NCI-H82 treated with DMSO at 0.1 percent for 48 hours (cell line): ENCODE results near the gene LRIT3.
A peak's percentile ranks its signal among the peaks of the same experiment; 100 is the strongest.

Source experiments
- DNase-seq: peaks from one replicate; lab custom pipeline; 2025; ENCODE audit not compliant: unreplicated experiment; lab: John Stamatoyannopoulos, UW

LRIT3 gene, protein sequence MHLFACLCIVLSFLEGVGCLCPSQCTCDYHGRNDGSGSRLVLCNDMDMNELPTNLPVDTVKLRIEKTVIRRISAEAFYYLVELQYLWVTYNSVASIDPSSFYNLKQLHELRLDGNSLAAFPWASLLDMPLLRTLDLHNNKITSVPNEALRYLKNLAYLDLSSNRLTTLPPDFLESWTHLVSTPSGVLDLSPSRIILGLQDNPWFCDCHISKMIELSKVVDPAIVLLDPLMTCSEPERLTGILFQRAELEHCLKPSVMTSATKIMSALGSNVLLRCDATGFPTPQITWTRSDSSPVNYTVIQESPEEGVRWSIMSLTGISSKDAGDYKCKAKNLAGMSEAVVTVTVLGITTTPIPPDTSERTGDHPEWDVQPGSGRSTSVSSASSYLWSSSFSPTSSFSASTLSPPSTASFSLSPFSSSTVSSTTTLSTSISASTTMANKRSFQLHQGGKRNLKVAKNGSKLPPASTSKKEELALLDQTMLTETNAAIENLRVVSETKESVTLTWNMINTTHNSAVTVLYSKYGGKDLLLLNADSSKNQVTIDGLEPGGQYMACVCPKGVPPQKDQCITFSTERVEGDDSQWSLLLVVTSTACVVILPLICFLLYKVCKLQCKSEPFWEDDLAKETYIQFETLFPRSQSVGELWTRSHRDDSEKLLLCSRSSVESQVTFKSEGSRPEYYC

DNA sequence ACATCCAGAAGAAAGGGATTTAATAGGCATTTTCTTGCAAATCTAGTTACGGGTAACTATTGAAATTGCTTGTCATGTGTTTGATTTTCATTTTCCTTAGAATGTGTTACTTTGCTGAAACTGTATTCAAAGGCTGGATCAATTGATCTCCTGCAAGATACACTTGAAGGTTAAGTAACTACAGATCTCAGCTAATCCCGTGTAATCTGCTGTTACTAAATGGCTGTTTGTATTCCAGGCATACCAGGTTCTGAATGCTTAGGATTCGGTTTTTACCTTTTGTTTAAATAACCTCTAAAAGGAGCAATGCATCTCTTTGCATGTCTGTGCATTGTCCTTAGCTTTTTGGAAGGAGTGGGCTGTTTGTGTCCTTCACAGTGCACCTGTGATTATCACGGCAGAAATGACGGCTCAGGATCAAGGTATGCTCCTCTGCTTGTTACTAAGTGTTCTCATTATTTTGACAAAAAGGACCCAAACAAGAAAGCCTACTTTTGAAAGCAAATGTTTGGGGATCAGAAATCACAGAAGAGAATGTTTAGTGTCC is at the start of gene LRIT3:
Gene LRIT3 (plus strand): TSS at position 212 of the 547 bp plus-strand sequence. CDS start 95 bp downstream, at position 307.
- DNase-seq, result peak; percentile 9

DNA sequence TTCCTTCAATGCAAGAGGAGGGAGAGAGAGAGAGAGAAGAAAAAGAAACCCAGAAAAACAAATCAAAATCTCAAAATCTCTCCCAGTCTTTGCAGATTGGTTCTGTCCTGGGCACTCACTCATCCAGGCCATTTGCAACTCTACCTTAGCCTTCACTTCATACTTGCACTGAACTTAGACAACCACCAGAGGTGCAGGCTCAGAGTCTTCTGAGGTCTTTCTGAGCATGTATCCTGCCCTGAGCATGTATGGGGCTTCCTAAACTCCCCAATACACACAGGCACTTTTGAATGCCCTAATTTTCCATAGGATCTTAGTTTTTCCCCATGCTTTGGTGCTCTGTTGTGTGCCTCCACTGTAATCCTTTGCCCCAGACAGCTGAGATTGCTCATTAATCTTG is 49.0 kb upstream of the LRIT3 start:
- no peak for DNase-seq

DNA sequence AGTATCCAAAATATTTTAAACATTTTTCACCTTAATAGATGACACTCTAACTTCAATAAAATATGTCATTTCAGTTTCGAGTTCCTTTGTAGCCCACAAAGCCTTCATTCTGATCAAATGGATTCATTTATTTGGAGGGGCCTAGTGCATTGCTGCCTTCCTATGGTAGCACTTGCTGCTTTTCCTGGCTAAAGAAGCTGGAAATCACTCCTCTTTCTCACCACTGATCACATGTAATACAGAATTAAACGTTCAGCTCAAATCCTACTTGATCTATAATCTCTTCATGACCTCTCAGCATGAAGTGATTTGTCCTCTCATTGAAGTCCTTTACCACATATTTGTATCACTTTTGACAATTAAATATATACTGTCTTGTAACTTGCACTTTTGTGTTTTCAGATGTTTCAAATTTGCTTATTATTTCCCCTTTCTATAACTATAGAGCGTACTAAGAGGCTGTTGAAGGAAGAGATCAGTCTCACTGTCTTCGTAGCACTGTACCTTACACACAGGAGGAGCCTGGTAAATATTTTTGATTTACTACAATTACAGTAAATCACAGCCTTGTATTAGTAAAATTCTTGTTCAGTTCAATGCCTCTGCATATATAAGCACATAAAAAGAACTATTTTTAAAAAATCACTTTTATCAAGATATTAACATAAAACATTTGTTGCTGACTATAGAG is 46.7 kb upstream of the LRIT3 start:
- DNase-seq, result no peak

DNA sequence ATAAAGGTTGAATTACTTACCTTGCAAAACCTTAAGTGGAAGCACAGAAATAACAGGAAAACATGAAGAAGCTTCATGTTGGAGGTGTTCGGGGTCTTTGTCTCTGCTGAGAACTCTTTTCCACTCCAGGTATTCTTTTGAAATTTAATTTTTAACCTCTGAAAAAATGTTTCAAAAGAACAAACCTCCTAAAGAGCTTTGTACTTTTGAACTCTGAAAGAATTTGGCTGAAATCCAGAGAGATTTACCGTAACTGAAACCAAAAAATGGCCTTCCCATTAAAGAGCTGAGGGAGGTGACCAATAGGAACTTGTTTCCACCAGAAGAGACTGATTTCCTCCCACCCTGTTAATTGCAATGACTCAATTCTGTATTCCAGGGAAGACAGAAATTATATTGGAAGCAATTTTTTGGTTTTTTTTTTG is 46.0 kb upstream of the LRIT3 start, which contains the start of gene CFI:
Gene CFI (minus strand): TSS at position 105 of the 425 bp plus-strand sequence. CDS start 28 bp downstream, at position 77.
- no peak for DNase-seq

DNA sequence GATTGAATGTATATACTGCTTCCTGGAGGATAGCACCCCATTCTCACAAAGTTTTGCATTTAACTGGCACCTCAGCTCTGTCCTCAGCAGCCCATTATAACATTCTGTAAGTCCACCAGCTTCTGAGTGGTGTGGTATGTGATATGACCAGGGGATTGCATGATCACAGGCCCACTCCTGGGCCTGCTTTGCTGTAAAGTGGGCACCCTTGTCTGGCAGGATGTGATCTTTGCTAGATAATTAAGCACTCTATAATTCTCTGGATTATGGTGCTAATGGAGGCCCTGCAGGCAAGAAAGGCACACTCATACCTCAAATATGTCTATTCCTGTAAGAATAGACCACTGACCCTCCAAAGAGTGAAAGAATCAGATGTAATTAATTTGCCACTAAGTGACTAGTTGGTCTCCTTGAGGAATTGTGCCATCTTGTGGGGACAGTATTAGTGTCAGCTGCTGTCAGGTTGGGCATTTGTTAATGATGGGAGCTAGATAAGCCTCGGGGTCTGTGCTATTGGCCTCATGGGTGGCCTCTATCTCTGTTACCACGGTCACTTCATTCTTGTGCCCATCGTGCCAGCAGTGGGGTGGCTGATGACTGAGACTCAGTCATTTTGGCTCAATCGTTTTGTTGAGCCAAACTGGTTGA is 43.9 kb upstream of the LRIT3 start:
- peak; percentile 26 for DNase-seq

DNA sequence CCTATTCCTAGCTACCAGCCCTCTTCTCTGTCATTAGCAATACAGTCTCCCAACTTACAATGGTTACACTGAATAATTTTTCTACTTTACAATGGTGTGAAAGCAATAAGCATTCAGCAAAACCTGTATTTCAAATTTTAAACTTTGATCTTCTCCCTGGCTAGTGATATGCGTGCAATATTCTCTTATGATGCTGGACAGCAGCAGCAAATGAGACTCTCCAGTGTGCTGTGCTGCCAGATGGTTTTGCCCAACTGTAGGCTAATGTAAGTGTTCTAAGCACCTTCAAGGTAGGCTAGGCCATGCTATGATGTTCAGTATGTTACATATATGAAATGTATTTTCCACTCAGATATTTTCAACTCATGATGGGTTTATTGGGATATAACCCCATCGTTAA is 38.3 kb upstream of the LRIT3 start:
- no peak for DNase-seq

DNA sequence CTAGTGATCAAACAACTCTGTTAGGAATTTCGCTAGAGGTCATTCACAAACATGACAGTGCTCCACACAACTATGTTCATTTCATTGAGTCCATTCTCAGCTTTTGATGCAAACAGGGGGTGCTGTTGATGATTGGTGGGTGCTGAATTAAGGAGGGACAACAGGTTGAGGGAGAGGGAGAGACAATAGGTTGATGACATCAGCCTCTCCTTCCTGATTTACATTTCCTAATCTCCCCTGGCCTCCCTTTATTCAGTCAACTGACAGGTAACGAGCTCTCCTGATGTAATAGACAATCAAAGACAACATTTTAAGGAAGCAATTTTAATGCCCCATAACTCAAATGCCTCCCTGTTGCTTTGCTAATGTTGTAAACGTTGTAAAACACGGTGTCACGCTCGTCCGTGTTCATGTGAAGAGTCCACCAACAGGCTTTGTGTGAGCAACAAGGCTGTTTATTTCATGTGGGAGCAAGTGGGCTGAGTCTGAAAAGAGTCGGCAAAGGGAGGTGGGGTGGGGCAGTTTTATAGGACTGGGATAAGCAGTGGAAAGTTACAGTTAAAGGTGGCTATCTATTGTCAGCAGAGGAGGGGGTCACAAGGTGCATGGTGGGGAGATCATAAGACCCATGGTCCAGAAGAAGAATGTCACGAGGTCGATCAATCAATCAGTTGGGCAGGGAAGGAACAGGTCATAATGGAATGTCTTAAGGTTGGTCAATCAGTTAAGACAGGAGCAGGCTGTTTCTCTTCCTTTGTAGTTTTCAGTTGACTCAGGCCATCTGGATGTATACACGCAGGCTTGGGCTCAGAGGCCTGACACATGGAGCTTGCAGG is 37.1 kb upstream of the LRIT3 start:
- DNase-seq, result no peak

DNA sequence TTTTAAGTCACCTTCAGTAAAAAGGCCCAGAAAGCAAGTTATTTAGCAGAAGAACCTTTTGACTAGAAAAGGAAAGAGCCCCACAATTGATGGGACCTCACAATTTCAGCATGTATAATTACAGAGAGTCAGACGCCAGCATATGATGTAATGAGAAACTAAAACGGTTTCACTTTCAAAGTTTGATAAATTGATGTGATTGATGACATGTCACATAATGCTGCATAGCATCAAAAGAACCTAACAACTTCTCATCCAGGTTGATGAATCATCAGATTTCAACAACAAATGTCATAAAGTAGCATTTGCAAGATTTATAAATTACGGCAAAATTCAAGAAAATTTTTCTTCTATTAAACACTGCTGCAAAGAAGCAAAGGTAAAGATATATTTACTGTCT is 36.2 kb upstream of the LRIT3 start:
- no peak for DNase-seq

DNA sequence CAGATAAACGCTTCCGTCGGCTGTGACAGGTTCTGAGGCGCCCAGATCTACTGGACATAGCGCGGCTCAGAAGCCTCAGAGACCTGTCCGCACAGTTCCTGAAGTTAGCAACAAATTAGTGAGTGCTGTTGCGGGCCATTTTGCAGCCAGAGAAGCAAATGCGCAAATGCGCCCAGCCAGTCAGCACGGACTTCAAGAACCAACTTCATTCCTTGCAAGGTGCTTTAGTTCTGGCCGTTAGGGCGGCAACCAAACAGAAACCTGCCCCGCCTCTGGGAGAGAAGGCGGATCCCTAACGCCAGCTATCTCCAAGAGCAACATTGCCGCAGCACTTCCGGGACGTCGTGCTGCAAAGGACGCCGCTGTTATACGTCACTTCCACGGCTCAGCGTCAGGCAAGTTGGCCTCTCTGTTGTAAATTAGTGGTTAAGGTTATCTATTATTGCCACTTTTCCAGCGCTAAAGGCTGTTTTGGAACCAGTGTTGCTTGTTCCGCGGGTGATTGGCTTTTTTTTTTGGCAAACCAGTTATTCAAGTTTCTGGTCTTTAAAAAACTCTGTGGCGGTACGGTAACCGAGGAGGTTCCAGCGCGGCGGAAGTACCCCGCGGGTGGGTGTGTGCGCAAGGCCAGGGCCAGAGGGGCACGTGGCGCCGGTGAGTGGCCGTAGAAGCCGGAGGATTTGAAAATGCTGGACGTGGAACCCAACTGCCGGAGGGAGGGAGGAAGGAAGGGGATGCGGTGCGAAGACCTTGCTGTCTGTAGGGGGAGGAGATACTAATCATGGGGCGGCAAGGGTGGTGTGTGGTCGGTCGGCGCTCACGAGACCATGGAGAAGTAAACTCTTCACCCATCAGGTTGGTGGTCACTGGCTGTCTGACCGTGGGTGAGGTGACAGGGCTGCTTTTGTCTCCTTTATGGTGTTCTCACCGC is 32.5 kb upstream of the LRIT3 start, which contains the start of gene GAR1:
Gene GAR1 (plus strand): TSS at position 612 of the 931 bp plus-strand sequence. CDS start 403 bp downstream, outside the sequence.
- DNase-seq, result peak; percentile 59

DNA sequence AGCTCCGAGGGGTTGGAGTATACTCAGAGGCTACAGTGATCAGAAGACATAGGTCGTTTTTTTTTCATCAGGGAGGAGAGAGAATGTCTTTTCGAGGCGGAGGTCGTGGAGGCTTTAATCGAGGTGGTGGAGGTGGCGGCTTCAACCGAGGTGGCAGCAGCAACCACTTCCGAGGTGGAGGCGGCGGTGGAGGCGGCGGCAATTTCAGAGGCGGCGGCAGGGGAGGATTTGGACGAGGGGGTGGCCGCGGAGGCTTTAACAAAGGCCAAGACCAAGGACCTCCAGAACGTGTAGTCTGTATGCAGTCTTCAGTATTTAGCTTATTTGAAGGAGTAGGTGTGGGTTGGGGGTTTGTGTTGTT is 31.8 kb upstream of the LRIT3 start:
- DNase-seq, result no peak

DNA sequence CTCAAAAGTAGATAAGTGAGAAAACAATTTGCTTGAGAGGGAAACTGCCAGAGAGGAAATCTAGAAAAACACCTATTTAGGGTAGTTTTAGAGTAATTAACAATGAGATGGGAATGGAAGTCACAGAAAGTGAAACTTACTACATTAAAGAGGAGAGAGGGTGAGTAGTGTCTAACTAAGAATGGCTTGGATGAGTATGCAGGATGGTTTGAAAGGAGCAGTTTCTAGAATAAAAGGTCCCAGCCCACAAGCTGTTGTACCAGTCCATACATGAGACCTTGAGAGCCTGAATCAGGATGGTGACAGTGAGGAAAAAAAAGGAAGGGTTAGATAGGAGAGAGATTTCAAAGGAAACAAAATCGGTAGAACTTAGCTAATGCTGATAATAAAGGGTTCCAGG is 31.0 kb upstream of the LRIT3 start:
- no peak for DNase-seq

DNA sequence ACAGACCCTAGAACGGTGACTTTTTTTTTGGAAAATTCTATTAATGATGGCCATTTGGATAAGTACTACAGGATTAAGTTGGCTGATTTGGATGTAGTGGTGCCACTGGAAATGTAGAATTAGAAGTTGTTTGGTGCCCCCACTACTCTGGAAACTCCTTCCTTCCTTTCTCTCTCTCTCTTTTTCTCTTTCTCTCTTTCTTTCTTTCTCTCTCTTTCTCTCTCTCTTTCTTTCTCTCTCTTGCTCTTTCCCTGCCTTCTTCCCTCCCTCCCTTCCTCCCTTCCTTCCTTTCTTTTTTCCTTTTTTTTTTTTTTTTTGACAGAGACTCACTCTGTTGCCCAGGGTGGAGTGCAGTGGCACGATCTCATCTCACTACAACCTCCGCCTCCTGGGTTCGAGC is 29.6 kb upstream of the LRIT3 start:
- no peak for DNase-seq

DNA sequence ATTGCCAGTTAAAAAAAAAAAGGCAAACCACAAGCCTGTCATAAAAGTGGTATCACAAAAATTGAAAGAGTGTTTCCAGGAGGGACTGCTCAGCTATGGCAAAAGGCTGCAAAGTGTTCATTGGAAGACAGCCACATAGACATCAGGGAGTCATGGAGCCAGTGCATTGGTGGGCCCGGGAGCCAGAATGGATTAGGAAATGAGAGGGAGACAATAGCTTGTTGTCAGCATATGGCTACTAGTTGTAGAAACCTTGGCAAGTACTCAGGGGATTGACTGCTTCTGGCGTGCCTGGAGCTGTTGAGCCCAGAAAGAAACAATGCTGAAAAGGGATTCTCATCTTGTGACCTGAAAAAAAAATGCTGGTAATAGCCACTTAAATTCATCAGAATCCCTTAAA is 27.3 kb upstream of the LRIT3 start:
- DNase-seq, result no peak

DNA sequence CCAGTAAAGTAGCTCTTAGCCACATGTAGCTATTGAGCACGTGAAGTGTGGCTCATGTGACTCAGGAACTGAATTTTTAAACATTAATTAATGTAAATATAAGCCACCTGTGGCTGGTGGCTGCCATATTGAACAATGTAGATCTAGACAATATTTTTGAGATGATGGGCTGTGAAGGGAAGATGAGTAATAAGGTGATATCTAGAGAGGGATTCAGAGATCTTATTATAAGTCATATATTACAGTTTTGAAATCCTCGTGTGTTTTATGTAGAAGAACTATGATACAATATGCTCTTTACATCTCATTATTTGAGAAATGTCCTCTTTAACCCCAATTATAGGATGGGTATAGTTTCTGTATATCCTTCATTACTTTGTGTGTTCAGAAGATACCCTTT is 26.7 kb upstream of the LRIT3 start:
- DNase-seq, result no peak

DNA sequence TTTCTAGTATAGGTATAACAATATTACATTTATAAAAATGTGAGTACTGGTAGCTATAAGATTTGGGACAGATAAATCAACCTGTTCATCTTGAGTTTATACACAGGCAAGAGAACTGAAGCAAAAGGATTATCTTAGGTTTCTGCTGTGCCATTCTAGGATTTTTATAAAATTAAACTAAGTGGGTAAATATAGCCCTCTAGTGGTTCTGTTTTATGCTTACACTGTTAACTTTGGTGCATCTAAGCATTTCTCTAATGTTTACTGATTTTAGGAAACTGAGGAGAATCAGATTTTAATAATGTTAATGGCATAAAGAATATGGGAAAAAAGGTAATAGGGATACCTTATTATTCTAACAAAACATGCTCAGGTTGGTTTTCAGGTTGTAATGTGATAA is 21.2 kb upstream of the LRIT3 start:
- no peak for DNase-seq

DNA sequence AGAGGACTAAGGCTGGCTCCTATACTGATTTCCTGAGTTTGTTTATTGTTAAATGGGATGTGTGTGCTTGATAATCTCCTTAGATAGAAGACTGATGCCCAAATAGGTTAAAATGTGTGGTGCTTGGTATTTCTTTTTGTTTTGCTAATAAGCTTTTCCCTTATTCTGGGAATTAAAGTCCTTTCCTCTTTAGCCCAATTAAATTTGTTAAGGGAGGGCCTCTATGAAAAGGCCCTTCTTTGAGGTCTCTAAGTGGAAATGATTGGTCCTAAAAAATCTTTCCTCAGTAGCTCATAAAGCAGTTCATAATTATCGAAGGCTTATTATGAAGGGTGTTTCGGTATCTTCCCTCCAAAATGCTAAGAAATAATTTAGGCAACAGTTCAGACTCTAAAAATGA is 20.2 kb upstream of the LRIT3 start, which contains the start of gene RRH:
Gene RRH (plus strand): TSS at position 301 of the 400 bp plus-strand sequence. CDS start 56 bp downstream, at position 357.
- no peak for DNase-seq

DNA sequence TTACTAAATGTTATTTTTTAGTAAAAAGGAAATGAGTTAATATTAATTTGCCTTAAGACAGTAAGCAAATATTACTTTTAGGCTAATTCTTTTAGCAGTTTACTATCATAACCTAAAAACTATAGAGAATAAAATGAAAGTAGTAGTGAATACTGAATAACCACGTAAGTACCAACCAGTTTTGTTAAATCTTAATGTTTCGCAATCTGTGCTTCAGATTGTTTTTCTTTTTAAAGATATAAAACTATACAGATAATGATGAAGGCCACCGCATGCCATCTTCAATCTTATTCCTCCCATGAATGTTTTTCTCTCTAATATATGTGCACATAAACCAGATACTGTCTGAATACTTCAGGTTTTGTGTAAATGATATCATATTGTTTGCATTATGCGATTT is 14.2 kb upstream of the LRIT3 start:
- no peak for DNase-seq

DNA sequence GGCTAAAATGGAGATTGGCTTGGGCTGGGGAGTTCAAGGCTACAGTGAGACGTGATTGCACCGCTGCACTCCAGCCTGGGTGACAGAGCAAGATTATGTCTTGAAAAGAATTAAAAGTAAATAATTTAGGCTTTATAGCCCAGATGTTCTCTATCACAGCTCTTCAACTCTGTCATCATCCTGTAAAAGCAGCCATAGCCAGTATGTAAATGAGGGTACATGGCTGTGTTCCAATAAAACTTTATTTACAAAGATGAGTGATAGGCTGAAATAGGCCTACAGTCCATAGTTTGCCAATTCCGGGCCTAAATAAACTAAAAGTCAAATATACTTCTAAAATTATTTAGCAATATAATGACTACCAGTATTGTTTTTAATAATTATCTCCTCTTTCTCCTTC is 10.9 kb upstream of the LRIT3 start:
- no peak for DNase-seq
